ENCODE measurements around the gene LITAF. TPM values are rescaled to one million over a fixed set of nuclear protein-coding genes. Genes with fewer than 3 reads are reported as not detected.

The LITAF gene
- total RNA-seq, 3 donors from 2014 or later (not counting 1 experiment from before 2014, with no cell fraction given) = 584 to 772 (median 726) TPM

DNA sequence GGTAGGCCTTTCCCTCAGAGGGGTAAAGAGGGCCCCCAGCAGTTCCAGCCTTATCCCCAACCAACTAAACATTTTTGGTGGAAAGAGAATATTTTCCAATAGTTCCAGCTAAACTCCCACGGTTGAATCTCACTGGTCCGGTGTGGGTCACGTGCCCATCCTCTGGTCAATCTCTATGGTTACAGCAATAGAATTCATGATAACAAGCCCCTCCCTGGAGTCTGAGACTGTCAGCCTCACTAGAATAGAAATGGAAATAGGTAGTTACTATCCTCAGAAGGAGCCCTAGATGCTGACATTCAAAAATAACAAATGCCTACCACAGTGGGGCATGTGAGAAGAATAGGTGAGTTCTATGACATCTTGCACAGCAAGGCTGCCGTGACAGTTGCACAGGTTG lies 37.5 kb upstream of the LITAF start:
- Mint-ChIP-seq H3K9me3 (peaks cover 2 to 3% of the 10 kb centered on the region in 2 donors), H3K36me3 (no peaks in the 10 kb centered on the region), H3K4me3 (peak overlapping the region; percentile 80), H3K4me1 (peaks cover 40 to 51% of the 10 kb centered on the region in 2 donors), H3K27me3 (ENCODE audit: low read depth in 2 of 2) (no peaks in the 10 kb centered on the region), H3K27ac (peak overlapping the region; percentile 93 to 97)
- Histone ChIP-seq H3K4me1 (ENCODE audit: control insufficient read depth, insufficient read depth, low read length) (peaks cover 68% of the 10 kb centered on the region), H3K9me3 (ENCODE audit: control insufficient read depth, insufficient read depth, low read length) (peaks cover 4% of the 10 kb centered on the region), H3K4me3 (ENCODE audit: low read length) (no peak overlapping the region), H3K27ac (ENCODE audit: low read length) (no peak overlapping the region), H3K36me3 (ENCODE audit: control insufficient read depth, insufficient read depth, low read length) (no peaks in the 10 kb centered on the region), H3K27me3 (ENCODE audit: control insufficient read depth, insufficient read depth, low read length) (no peaks in the 10 kb centered on the region)
- TF ChIP-seq, protein P1, sequence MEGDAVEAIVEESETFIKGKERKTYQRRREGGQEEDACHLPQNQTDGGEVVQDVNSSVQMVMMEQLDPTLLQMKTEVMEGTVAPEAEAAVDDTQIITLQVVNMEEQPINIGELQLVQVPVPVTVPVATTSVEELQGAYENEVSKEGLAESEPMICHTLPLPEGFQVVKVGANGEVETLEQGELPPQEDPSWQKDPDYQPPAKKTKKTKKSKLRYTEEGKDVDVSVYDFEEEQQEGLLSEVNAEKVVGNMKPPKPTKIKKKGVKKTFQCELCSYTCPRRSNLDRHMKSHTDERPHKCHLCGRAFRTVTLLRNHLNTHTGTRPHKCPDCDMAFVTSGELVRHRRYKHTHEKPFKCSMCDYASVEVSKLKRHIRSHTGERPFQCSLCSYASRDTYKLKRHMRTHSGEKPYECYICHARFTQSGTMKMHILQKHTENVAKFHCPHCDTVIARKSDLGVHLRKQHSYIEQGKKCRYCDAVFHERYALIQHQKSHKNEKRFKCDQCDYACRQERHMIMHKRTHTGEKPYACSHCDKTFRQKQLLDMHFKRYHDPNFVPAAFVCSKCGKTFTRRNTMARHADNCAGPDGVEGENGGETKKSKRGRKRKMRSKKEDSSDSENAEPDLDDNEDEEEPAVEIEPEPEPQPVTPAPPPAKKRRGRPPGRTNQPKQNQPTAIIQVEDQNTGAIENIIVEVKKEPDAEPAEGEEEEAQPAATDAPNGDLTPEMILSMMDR (IDR thresholded peaks at IDR 0.05) = no peak
- WGBS (ENCODE audit: insufficient coverage) = 93% methylated on average over 3 of the region's 4 CpGs
- DNase-seq = no peak
- ATAC-seq = peak in 2 of 3 donors; percentile 42 to 56
- intact Hi-C loops (cut with micrococcal nuclease) = no loop called here

DNA sequence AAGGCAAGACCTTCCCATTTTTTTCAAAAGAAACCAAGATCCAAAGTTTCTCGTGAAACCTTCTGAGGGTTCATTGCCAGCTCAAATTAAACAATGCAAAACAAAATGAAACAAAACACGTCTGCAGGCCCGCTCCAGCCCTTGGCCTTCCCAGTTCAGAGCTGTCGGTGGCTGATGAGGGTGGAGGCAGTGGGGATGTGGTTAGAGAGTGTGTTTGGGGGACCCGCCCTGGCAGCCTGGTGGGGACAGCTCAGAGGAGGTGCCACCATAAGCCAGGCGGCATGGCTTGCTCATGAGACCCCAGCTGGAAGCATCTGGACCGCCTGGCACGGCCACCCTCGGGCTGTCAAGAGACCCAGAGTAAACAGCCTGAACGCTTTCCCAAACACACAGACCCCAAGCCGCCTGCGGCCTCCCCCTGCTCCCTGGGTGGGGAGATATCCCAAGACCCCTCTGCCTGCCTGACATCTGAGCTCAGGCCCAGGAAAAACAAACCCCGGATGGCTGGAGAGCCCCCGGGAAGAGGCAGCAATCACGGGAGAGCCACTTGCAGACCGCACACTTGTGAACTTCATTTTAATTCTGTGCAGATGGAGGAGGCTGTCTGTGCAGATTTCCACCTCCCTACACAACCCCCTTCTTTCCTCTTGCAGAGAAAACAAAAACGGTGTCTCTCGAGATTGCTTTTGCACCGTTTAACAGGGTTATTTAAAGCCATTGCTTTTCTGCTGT lies 35.4 kb upstream of the LITAF start:
- intact Hi-C loops (cut with micrococcal nuclease) = loop anchor here (1.0 to 2.0 kb wide), 3 partner anchors 8 to 61 kb away; no protein-coding TSS in a partner anchor
- no peaks in the 10 kb centered on the region for H3K27me3 ChIP-seq (ENCODE audit: control insufficient read depth, insufficient read depth, low read length)
- H3K27ac ChIP-seq (ENCODE audit: low read length) = peak overlapping the region; percentile 70
- peak; percentile 61 to 79 for DNase-seq
- Mint-ChIP-seq H3K4me1 (peaks cover 48 to 58% of the 10 kb centered on the region in 2 donors), H3K27ac (peak overlapping the region; percentile 93 to 97), H3K36me3 (no peaks in the 10 kb centered on the region), H3K9me3 (peaks cover 2 to 3% of the 10 kb centered on the region in 2 donors), H3K27me3 (ENCODE audit: low read depth in 2 of 2) (no peaks in the 10 kb centered on the region), H3K4me3 (peak overlapping the region; percentile 93)
- H3K4me3 ChIP-seq (ENCODE audit: low read length) = no peak overlapping the region
- H3K4me1 ChIP-seq (ENCODE audit: control insufficient read depth, insufficient read depth, low read length) = peaks cover 78% of the 10 kb centered on the region
- ATAC-seq = peak; percentile 65 to 82 (median 80)
- H3K36me3 ChIP-seq (ENCODE audit: control insufficient read depth, insufficient read depth, low read length) = no peaks in the 10 kb centered on the region
- peaks cover 4% of the 10 kb centered on the region for H3K9me3 ChIP-seq (ENCODE audit: control insufficient read depth, insufficient read depth, low read length)
- 5% methylated on average over 19 of the region's 19 CpGs for WGBS (ENCODE audit: insufficient coverage)
- TF ChIP-seq, protein P1 (IDR thresholded peaks at IDR 0.05) = no peak

DNA sequence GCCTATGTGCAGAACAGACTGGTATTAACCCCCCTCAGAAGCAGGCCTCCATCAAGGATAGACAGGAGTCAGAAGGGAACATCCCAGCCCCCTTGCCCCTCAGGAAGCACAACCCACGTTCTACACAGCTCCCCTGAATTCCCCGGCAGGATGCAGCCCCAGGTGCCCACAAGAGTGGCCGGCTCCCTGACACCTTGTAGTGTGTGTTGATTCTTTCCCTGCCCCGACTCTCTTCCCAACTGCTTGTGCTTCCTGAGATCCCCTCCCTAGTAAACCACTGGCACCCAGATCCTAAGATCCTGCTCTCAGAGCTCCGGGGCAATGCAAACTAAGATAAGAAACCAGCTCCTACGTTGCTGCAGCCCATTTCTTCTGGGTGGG lies 34.8 kb upstream of the LITAF start:
- WGBS (ENCODE audit: insufficient coverage) = 18% methylated on average over 5 of the region's 6 CpGs
- intact Hi-C loops (cut with micrococcal nuclease) = no loop called here

More for the DNA sequence above, 34.8 kb upstream of the LITAF start:
- Histone ChIP-seq H3K4me1 (ENCODE audit: control insufficient read depth, insufficient read depth, low read length) (peaks cover 78% of the 10 kb centered on the region), H3K27ac (ENCODE audit: low read length) (peak overlapping the region; percentile 70), H3K4me3 (ENCODE audit: low read length) (no peak overlapping the region), H3K9me3 (ENCODE audit: control insufficient read depth, insufficient read depth, low read length) (peaks cover 4% of the 10 kb centered on the region), H3K27me3 (ENCODE audit: control insufficient read depth, insufficient read depth, low read length) (no peaks in the 10 kb centered on the region), H3K36me3 (ENCODE audit: control insufficient read depth, insufficient read depth, low read length) (no peaks in the 10 kb centered on the region)
- Mint-ChIP-seq H3K27me3 (ENCODE audit: low read depth in 2 of 2) (no peaks in the 10 kb centered on the region), H3K9me3 (peaks cover 2 to 3% of the 10 kb centered on the region in 2 donors), H3K4me1 (peaks cover 48 to 58% of the 10 kb centered on the region in 2 donors), H3K27ac (peak overlapping the region; percentile 93 to 97), H3K36me3 (no peaks in the 10 kb centered on the region), H3K4me3 (peak overlapping the region; percentile 93)
- ATAC-seq = no peak
- TF ChIP-seq, protein P1 (IDR thresholded peaks at IDR 0.05) = no peak
- peak in 1 of 2 donors; percentile 54 for DNase-seq

Measured in natural killer cell (primary cell).